Transverse colon (tissue), 4 donors: Measurements from ENCODE around the gene TAF1.

Experiments
- EP300 ChIP-seq: sonication (generic); formaldehyde crosslinking; IDR thresholded peaks from one replicate; pipeline ENCODE4 v1.6.1; 2017; ENCODE audit warnings: antibody characterized with exemption, low read depth
- POLR2AphosphoS5 ChIP-seq, 3 donors: sonication (generic); formaldehyde crosslinking; IDR thresholded peaks; one replicate each; pipeline ENCODE4 v1.6.1; 2016; ENCODE audit warnings: antibody characterized with exemption in 3 of 3
- TF ChIP-seq, protein P1 (sequence below), 5 experiments: fragments of 200-600 bp in 3 of 5; fragments of 450-650 bp in 2 of 5; sonication (generic) in 3 of 5; IDR thresholded peaks; 1 replicate in 2 of 5; 2 replicates in 3 of 5; pipeline ENCODE4 v1.5.1; 2016 to 2017; ENCODE audit warnings: antibody characterized with exemption in 5 of 5, inconsistent platforms in 3 of 5, mild to moderate bottlenecking in 2 of 5, moderate library complexity in 1 of 5

GRCh38 chrX:71504346-71504745, 138.2 kb downstream of the TAF1 start:
- TF ChIP-seq EP300: no peak
- TF ChIP-seq, protein P1, sequence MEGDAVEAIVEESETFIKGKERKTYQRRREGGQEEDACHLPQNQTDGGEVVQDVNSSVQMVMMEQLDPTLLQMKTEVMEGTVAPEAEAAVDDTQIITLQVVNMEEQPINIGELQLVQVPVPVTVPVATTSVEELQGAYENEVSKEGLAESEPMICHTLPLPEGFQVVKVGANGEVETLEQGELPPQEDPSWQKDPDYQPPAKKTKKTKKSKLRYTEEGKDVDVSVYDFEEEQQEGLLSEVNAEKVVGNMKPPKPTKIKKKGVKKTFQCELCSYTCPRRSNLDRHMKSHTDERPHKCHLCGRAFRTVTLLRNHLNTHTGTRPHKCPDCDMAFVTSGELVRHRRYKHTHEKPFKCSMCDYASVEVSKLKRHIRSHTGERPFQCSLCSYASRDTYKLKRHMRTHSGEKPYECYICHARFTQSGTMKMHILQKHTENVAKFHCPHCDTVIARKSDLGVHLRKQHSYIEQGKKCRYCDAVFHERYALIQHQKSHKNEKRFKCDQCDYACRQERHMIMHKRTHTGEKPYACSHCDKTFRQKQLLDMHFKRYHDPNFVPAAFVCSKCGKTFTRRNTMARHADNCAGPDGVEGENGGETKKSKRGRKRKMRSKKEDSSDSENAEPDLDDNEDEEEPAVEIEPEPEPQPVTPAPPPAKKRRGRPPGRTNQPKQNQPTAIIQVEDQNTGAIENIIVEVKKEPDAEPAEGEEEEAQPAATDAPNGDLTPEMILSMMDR (IDR thresholded peaks at IDR 0.05): no peak
- TF ChIP-seq POLR2AphosphoS5 (IDR thresholded peaks at IDR 0.05): no peak
